Activated B cell treated with CpG ODN at 0.5 μM for 24 hours (primary cell): ENCODE data around the gene PAK2. TPM values are rescaled to one million over a fixed set of nuclear protein-coding genes. Genes with fewer than 3 reads are reported as not detected.

Experiments used
- ATAC-seq: fragments of 200-7000 bp; cut with Tn5 transposase; one replicate; pipeline ENCODE4 v1.10.0; 2021; ENCODE audit warnings: low read depth, mild to moderate bottlenecking, moderate library complexity
- CTCF ChIA-PET: fragments of 350-600 bp; sonication (Branson Sonifier 250); formaldehyde crosslinking; loops from one replicate; lab custom pipeline; 2021; ENCODE audit warnings: antibody characterized with exemption; lab: Charles Lee
- POLR2A ChIA-PET: fragments of 350-600 bp; sonication (Branson Sonifier 250); formaldehyde crosslinking; loops from one replicate; lab custom pipeline; 2021; ENCODE audit warnings: antibody characterized with exemption; lab: Charles Lee
- DNase-seq: peaks from one replicate; pipeline ENCODE4 v3.0.0; 2022
- H3K27ac Mint-ChIP-seq: one replicate; pipeline ENCODE4 v1.8.0; 2020; ENCODE audit warnings: mixed read lengths
- H3K27me3 Mint-ChIP-seq: one replicate; pipeline ENCODE4 v1.8.0; 2021; ENCODE audit warnings: mixed read lengths
- H3K36me3 Mint-ChIP-seq: one replicate; pipeline ENCODE4 v1.8.0; 2021; ENCODE audit warnings: low read depth, mixed read lengths
- H3K4me1 Mint-ChIP-seq: one replicate; pipeline ENCODE4 v1.8.0; 2021; ENCODE audit warnings: mixed read lengths
- H3K4me3 Mint-ChIP-seq: one replicate; pipeline ENCODE4 v1.8.0; 2020; ENCODE audit warnings: mild to moderate bottlenecking, mixed read lengths
- H3K9me3 Mint-ChIP-seq: one replicate; pipeline ENCODE4 v1.8.0; 2020; ENCODE audit warnings: mixed read lengths
- intact Hi-C: fragments of 100-400 bp; cut with micrococcal nuclease; formaldehyde crosslinking; loops from one replicate; pipeline ENCODE4 v1.15.1; 2024
- total RNA-seq: library from RNA; stranded (reverse); gene quantifications from 2 replicates; pipeline ENCODE4 v1.2.3, GENCODE V29; 2022
- TF ChIP-seq, protein P1 (sequence below): fragments of 200-600 bp; IDR thresholded peaks from one replicate; pipeline ENCODE4 v1.8.0; 2022; ENCODE audit warnings: antibody characterized with exemption, mild to moderate bottlenecking

PAK2 gene
- total RNA-seq, 1 donor from 2014 or later, result 87.1 TPM

GRCh38 chr3:196694941-196695848 is 44.5 kb upstream of the PAK2 start:
- Mint-ChIP-seq H3K4me3 (no peak overlapping the region), H3K27ac (no peak overlapping the region), H3K9me3 (no peaks in the 10 kb centered on the region), H3K36me3 (no peaks in the 10 kb centered on the region), H3K4me1 (peaks cover 17% of the 10 kb centered on the region), H3K27me3 (no peaks in the 10 kb centered on the region)
- ChIA-PET CTCF (interaction anchor here (0.9 kb wide), 1 partner anchor 86 kb away, joined by 3 read pairs; no protein-coding TSS in a partner anchor), POLR2A (no interaction called here)
- DNase-seq (no peak), ATAC-seq (no peak)
- intact Hi-C loops, result loop anchor here (2.0 kb wide), 1 partner anchor 86 kb away; no protein-coding TSS in a partner anchor
- TF ChIP-seq, protein P1, sequence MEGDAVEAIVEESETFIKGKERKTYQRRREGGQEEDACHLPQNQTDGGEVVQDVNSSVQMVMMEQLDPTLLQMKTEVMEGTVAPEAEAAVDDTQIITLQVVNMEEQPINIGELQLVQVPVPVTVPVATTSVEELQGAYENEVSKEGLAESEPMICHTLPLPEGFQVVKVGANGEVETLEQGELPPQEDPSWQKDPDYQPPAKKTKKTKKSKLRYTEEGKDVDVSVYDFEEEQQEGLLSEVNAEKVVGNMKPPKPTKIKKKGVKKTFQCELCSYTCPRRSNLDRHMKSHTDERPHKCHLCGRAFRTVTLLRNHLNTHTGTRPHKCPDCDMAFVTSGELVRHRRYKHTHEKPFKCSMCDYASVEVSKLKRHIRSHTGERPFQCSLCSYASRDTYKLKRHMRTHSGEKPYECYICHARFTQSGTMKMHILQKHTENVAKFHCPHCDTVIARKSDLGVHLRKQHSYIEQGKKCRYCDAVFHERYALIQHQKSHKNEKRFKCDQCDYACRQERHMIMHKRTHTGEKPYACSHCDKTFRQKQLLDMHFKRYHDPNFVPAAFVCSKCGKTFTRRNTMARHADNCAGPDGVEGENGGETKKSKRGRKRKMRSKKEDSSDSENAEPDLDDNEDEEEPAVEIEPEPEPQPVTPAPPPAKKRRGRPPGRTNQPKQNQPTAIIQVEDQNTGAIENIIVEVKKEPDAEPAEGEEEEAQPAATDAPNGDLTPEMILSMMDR, result no peak

GRCh38 chr3:196695849-196696226 is 43.8 kb upstream of the PAK2 start:
- no peak overlapping the region for H3K27ac Mint-ChIP-seq
- DNase-seq, result no peak
- peaks cover 17% of the 10 kb centered on the region for H3K4me1 Mint-ChIP-seq
- H3K4me3 Mint-ChIP-seq, result no peak overlapping the region
- CTCF ChIA-PET, result interaction anchor here (0.9 kb wide), 1 partner anchor 86 kb away, joined by 3 read pairs; no protein-coding TSS in a partner anchor
- H3K27me3 Mint-ChIP-seq, result no peaks in the 10 kb centered on the region
- ATAC-seq, result no peak
- H3K9me3 Mint-ChIP-seq, result no peaks in the 10 kb centered on the region
- intact Hi-C loops, result loop anchor here (2.0 kb wide), 1 partner anchor 87 kb away; no protein-coding TSS in a partner anchor
- TF ChIP-seq, protein P1, result no peak
- no peaks in the 10 kb centered on the region for H3K36me3 Mint-ChIP-seq
- POLR2A ChIA-PET, result no interaction called here

GRCh38 chr3:196697270-196697669 is 42.4 kb upstream of the PAK2 start:
- Mint-ChIP-seq H3K4me3 (no peak overlapping the region), H3K27ac (peak overlapping the region; percentile 31), H3K4me1 (peaks cover 17% of the 10 kb centered on the region), H3K9me3 (no peaks in the 10 kb centered on the region), H3K36me3 (no peaks in the 10 kb centered on the region), H3K27me3 (no peaks in the 10 kb centered on the region)
- DNase-seq (no peak), ATAC-seq (peak; percentile 79)
- intact Hi-C loops, result loop anchor here (1.0 kb wide), 2 partner anchors 12 to 14 kb away; no protein-coding TSS in a partner anchor
- ChIA-PET POLR2A (interaction anchor here (0.5 to 0.6 kb wide), 2 partner anchors 55 to 70 kb away, joined by 3 to 5 read pairs; no protein-coding TSS in a partner anchor), CTCF (interaction anchor here (1.0 kb wide), 1 partner anchor 88 kb away, joined by 5 read pairs; no protein-coding TSS in a partner anchor)
- TF ChIP-seq, protein P1, result no peak

DNA sequence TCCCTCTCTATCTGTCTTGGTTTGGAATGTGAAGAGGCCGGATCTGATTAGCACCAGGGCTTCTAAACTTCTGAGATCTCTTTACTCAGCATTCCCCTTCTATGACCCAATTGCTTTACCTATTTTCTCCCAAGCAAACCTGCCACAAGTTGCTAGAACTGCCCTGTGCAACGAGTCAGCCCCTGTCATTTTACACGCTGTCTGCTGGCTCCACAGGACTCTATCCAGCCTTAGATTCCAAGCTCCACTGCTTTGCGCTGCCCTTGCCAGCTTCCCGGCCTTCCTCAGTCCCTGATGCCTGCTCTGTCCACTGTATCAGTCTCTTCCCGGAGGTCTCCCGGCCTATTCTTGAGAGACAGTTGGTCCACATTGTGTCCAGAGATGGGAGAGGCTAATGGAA is 39.9 kb upstream of the PAK2 start:
- Mint-ChIP-seq H3K27ac (no peak overlapping the region), H3K4me1 (peaks cover 13% of the 10 kb centered on the region), H3K4me3 (no peak overlapping the region), H3K36me3 (no peaks in the 10 kb centered on the region), H3K27me3 (no peaks in the 10 kb centered on the region), H3K9me3 (no peaks in the 10 kb centered on the region)
- DNase-seq (no peak), ATAC-seq (no peak)
- intact Hi-C loops, result loop anchor here (5.0 kb wide), 1 partner anchor 43 kb away; no protein-coding TSS in a partner anchor
- POLR2A ChIA-PET, result no interaction called here
- TF ChIP-seq, protein P1, result no peak
- CTCF ChIA-PET, result no interaction called here

- Mint-ChIP-seq H3K9me3 (no peaks in the 10 kb centered on the region), H3K36me3 (no peaks in the 10 kb centered on the region)
- CTCF ChIA-PET, result no interaction called here
Observed at GRCh38 chr3:196700801-196701200, 38.9 kb upstream of the PAK2 start.

More at GRCh38 chr3:196700801-196701200, 38.9 kb upstream of the PAK2 start:
- H3K27me3 Mint-ChIP-seq, result no peaks in the 10 kb centered on the region
- POLR2A ChIA-PET, result no interaction called here
- ATAC-seq (no peak), DNase-seq (no peak)
- peaks cover 12% of the 10 kb centered on the region for H3K4me1 Mint-ChIP-seq
- TF ChIP-seq, protein P1, result no peak
- H3K4me3 Mint-ChIP-seq, result no peak overlapping the region
- no peak overlapping the region for H3K27ac Mint-ChIP-seq
- intact Hi-C loops, result loop anchor here (5.0 kb wide), 1 partner anchor 42 kb away; no protein-coding TSS in a partner anchor
